GM12891 (cell line): Measurements from ENCODE around the gene ATP1A3.

ENCODE experiments used
- DNase-seq: peaks from one replicate; pipeline ENCODE4 v3.0.0; 2011; ENCODE audit warnings: low spot score; ENCODE audit not compliant: insufficient read length
- FAIRE-seq: peaks from 2 replicates; lab custom pipeline; 2011; peaks lifted over from hg19 to GRCh38; lab: Jason Lieb, UNC
- PAX5 ChIP-seq: IDR thresholded peaks from 2 replicates; pipeline ENCODE4 v1.6.1; 2011; ENCODE audit warnings: low read length, moderate library complexity, mild to moderate bottlenecking; ENCODE audit not compliant: insufficient read depth, severe bottlenecking
- POLR2A ChIP-seq: IDR thresholded peaks from 2 replicates; pipeline ENCODE4 v1.6.1; 2011; ENCODE audit warnings: low read depth, low read length, control low read depth
- POLR2AphosphoS5 ChIP-seq: IDR thresholded peaks from 2 replicates; pipeline ENCODE4 v1.6.1; 2011; ENCODE audit warnings: low read depth, low read length, control low read depth
- POU2F2 ChIP-seq: IDR thresholded peaks from 2 replicates; pipeline ENCODE4 v1.6.1; 2011; ENCODE audit warnings: low read depth, mild to moderate bottlenecking, control low read depth, low read length, moderate library complexity
- SPI1 ChIP-seq: IDR thresholded peaks from 2 replicates; pipeline ENCODE4 v1.6.1; 2011; ENCODE audit warnings: low read depth, low read length, control low read depth
- TAF1 ChIP-seq: IDR thresholded peaks from 2 replicates; pipeline ENCODE4 v1.6.1; 2011; ENCODE audit warnings: low read depth, low read length, control low read depth

ATP1A3 gene

GRCh38 chr19:41969772-41970458 lies 24.1 kb downstream of the ATP1A3 start:
- TF ChIP-seq SPI1 = no peak
- no peak for TF ChIP-seq POU2F2
- TF ChIP-seq POLR2AphosphoS5 = no peak
- no peak for TF ChIP-seq POLR2A
- TF ChIP-seq TAF1 = no peak
- no peak for TF ChIP-seq PAX5
- FAIRE-seq (no peak), DNase-seq (no peak)

GRCh38 chr19:41968751-41969595 lies 25.1 kb downstream of the ATP1A3 start:
- no peak for FAIRE-seq
- TF ChIP-seq PAX5 (no peak), SPI1 (no peak), POLR2AphosphoS5 (no peak), POU2F2 (no peak), POLR2A (no peak), TAF1 (no peak)
- DNase-seq = no peak

GRCh38 chr19:41967054-41967783 lies 26.8 kb downstream of the ATP1A3 start:
- FAIRE-seq = no peak
- TF ChIP-seq PAX5 (no peak), POLR2AphosphoS5 (no peak), POU2F2 (no peak), SPI1 (no peak), TAF1 (no peak), POLR2A (no peak)
- DNase-seq = no peak

- no peak for FAIRE-seq
- TF ChIP-seq POU2F2 = no peak
- TF ChIP-seq TAF1 = no peak
- no peak for TF ChIP-seq POLR2A
- no peak for TF ChIP-seq PAX5
- no peak for TF ChIP-seq POLR2AphosphoS5
- no peak for TF ChIP-seq SPI1
- DNase-seq = no peak
Measured at GRCh38 chr19:41965106-41965505, 28.9 kb downstream of the ATP1A3 start.

- TF ChIP-seq POLR2AphosphoS5 = no peak
- no peak for TF ChIP-seq POLR2A
- TF ChIP-seq PAX5 = no peak
- no peak for TF ChIP-seq POU2F2
- TF ChIP-seq TAF1 = no peak
- no peak for TF ChIP-seq SPI1
- no peak for DNase-seq
- FAIRE-seq = no peak
Measured at GRCh38 chr19:41960973-41961372, 33.1 kb downstream of the ATP1A3 start.

GRCh38 chr19:41959056-41960053 lies 34.7 kb downstream of the ATP1A3 start, which contains the start of gene RABAC1:
TSS of gene RABAC1 (minus strand) at chr19:41959321. CDS start at chr19:41959292, 29 bp downstream.
- peak; percentile 97 for FAIRE-seq

GRCh38 chr19:41958367-41959055 lies 35.5 kb downstream of the ATP1A3 start:
- FAIRE-seq (peak; percentile 90), DNase-seq (peak; percentile 85)
- TF ChIP-seq SPI1 (no peak), TAF1 (no peak), POLR2A (no peak), POU2F2 (no peak), POLR2AphosphoS5 (0 out of 2 replicates have a peak, but pooled peaks have one; percentile 41), PAX5 (no peak)

More at GRCh38 chr19:41959056-41960053, 34.7 kb downstream of the ATP1A3 start, which contains the start of gene RABAC1:
- DNase-seq = peak; percentile 97
- TF ChIP-seq PAX5 (no peak), POLR2A (0 out of 2 replicates have a peak, but pooled peaks have one; percentile 31), TAF1 (0 out of 2 replicates have a peak, but pooled peaks have one; percentile 31)

GRCh38 chr19:41957838-41958366 lies 36.1 kb downstream of the ATP1A3 start:
- FAIRE-seq = peak; percentile 97

More at GRCh38 chr19:41957838-41958366, 36.1 kb downstream of the ATP1A3 start:
- peak; percentile 82 for DNase-seq
- TF ChIP-seq POLR2AphosphoS5 = no peak
- no peak for TF ChIP-seq POU2F2
- no peak for TF ChIP-seq POLR2A
- TF ChIP-seq PAX5 = peak; percentile 10
- no peak for TF ChIP-seq TAF1
- TF ChIP-seq SPI1 = 0 out of 2 replicates have a peak, but pooled peaks have one; percentile 27
